ENCODE results near the gene OSBPL6.

DNA sequence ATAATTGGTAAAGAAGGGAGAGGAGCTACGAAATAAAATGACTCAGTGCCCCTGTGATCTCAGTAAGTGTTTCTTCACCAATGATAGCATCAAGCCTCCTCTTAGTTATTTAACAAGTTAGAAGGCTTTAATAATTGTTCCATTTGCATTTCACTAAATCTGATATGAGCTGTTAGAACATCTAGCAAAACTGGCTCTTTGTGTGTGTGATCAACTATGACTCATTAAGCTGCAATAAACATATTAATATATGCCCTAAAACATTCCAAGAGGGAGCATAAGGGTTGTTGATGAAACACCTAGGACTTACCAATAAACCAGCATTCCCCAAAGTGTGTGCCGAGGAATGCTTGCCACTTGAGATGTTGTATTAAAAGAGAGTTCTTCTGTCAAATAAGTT is 115.2 kb downstream of the OSBPL6 start:
- no peak for TF ChIP-seq EZH2 (IDR thresholded peaks at IDR 0.05)
- TF ChIP-seq POLR2AphosphoS5 (IDR thresholded peaks at IDR 0.05; ENCODE audit: borderline replicate concordance, low read depth, low read length), result no peak
- TF ChIP-seq FOXP2 (optimal IDR thresholded peaks at IDR 0.05; ENCODE audit: control extremely low read depth, extremely low read length, insufficient read depth), result no peak

All from SK-N-MC (cell line).